ENCODE data around the gene KIF5A.

KIF5A gene

DNA sequence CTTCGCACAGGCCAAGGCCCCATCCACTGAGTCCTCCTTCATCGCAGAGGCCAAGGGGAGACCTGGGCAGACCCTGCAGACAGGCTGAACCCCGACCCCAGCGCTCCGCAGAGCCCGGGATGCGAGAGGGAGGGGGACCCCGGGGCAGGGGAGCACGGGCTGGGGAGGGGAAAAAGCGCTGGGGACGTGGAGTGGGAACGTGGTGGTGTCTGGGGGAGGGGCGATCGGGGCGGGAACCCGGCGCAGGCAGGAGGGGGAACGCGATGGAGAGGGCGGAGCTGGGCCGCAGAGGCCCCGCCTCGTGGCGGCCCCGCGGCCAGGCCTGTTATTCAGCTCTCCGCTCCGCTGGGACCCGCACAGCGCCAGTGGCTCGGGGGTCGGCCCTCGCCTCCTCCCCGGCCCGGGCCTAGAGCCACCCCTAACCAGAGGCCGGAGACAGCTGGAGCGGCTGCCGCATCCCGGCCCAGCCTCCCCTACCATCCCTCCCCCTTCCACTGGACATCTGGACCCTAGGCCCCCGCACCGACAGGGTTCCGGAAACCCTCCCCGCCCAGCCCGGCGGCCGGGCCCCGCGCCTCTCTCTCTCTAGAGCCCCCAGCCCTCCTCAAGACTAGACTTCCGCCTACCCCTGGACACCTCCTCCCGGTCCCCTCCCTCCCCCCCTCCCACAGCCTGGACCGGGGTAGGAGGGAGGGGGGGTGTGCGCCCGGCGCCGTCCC lies 61.4 kb downstream of the KIF5A start, which contains the start of gene ARHGEF25:
ARHGEF25 (plus strand) TSS at position 328 of the 719 bp plus-strand sequence. CDS start 460 bp downstream, outside the sequence.
- TF ChIP-seq CTCF (IDR thresholded peaks at IDR 0.05) = no peak

DNA sequence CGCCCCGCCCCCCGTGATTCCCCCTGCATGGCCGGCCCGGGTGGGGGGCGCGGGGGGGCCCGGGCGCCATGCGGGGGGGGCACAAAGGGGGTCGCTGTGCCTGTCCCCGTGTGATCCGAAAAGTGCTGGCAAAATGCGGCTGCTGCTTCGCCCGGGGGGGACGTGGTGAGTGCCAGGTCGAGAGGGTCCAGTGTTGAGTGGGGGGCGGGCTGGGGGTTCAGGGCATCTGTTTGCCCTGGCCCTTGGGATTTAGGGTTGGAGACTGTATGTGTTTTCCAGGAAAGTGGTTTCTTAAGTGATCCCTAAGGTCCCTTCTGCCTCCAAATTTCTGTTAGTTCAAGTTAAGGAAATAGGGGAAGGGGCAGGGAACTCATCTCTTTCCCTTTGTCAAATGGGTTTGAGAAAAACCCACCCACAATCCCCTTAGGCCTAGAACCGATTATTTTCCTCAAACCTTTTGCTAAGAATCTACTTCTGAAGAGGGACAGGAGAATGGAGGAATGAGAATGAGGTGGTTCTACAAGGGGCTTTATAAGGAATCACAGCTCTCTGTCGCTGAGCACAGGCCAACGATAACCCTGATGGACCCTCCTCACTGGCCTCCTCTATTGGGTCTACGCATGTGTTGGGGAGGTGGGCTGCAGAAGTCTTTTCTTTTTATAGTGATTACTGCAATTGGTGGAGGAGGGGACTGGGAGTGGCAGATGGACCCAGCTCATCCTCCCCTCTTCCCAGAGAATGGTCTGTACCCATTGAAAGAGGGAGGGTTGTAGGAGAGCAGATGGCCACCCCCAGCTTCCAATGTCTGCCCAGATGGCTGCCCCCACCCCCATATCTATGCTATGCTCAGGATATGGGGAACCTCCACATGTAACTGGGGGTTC lies 62.2 kb downstream of the KIF5A start:
- TF ChIP-seq CTCF (IDR thresholded peaks at IDR 0.05) = no peak

- no peak for TF ChIP-seq CTCF (IDR thresholded peaks at IDR 0.05)
Observed at GRCh38 chr12:57612711-57613426, 63.0 kb downstream of the KIF5A start.

GRCh38 chr12:57613427-57614109 lies 63.7 kb downstream of the KIF5A start:
- TF ChIP-seq CTCF (IDR thresholded peaks at IDR 0.05) = no peak

GRCh38 chr12:57614178-57614947 lies 64.5 kb downstream of the KIF5A start:
- TF ChIP-seq CTCF (IDR thresholded peaks at IDR 0.05) = no peak

DNA sequence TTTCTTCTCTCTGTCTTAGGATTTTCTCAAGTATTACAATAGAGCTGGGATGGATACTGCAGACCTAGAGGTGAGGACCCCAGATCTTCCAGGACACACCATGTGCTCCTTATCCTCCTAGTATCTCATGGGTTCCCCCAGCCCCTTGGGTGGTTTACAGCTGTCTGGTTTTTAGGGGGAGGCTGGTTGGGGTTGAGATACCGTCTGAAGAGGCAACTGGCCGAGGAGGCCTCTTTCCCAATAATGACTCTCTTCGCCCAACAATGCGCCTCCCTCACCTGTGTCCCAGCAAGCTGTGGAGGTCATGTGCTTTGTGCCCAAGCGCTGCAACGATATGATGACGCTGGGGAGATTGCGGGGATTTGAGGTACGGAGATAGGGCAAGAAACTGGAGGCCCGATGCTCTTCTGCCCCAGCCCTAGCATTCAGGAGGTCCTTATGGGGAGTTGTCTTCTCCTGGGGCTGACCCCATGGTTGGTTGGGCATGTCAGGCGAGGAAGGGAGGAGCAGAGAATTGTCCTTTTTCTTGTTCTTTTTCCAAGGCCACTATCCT lies 65.2 kb downstream of the KIF5A start:
- TF ChIP-seq CTCF (IDR thresholded peaks at IDR 0.05) = no peak
